Measurements from ENCODE around the gene KANK3. TPM values are rescaled to one million over a fixed set of nuclear protein-coding genes. Genes with fewer than 3 reads are reported as not detected.

Gene KANK3
- total and polyA plus RNA-seq, 9 of the 15 experiments (the other 6 are each of a cell fraction or from before 2014, with no cell fraction given), result 0.03 to 0.40 (median 0.08) TPM; not detected in 6

GRCh38 chr19:8321067-8321985 is 21.7 kb downstream of the KANK3 start, which contains the start of the genes NDUFA7 and RPS28 (continued):
- TF ChIP-seq FIP1L1 (IDR thresholded peaks at IDR 0.05; ENCODE audit: low read depth, low read length, poor library complexity, severe bottlenecking) (no peak), TCF15 (CRISPR knock-in tag; IDR thresholded peaks at IDR 0.05) (no peak), ZFP30 (CRISPR knock-in tag; IDR thresholded peaks at IDR 0.05; ENCODE audit: borderline replicate concordance) (no peak), NCOR1 (IDR thresholded peaks at IDR 0.05) (peak; percentile 47; the same call in 1 of the 2 replicates), ZMIZ1 (IDR thresholded peaks at IDR 0.05; ENCODE audit: low read depth in 2 of 2, low read length in 2 of 2) (0 out of 4 replicates have a peak, but pooled peaks of 1 of the 2 experiments have one; percentile 41), SPI1 (IDR thresholded peaks at IDR 0.05; ENCODE audit: borderline replicate concordance, low read depth, low read length) (no peak), EWSR1 (IDR thresholded peaks at IDR 0.05; ENCODE audit: borderline replicate concordance, low read depth, partially characterized antibody) (no peak), ZNF24 (IDR thresholded peaks at IDR 0.05) (no peak), CGGBP1 (CRISPR knock-in tag; IDR thresholded peaks at IDR 0.05) (no peak), ZC3H4 (CRISPR knock-in tag; IDR thresholded peaks at IDR 0.05; ENCODE audit: borderline replicate concordance) (peak; percentile 92; the same call in 1 of the 2 replicates), TAF7 (tag; IDR thresholded peaks at IDR 0.05) (peak; percentile 96), CREB1 (IDR thresholded peaks at IDR 0.05) (peak; percentile 96), CREB1 (CRISPR knock-in tag; IDR thresholded peaks at IDR 0.05) (peak; percentile 95), CBX2 (IDR thresholded peaks at IDR 0.05; ENCODE audit: insufficient read depth, low read length, poor library complexity, severe bottlenecking) (no peak)

All from K562 (cell line).